HG02943 (cell line): Measurements from ENCODE around the gene PLCH2.

Experiments used
- ATAC-seq: cut with Tn5 transposase; IDR thresholded peaks from one replicate; pipeline ENCODE4 v1.9.1; 2021; ENCODE audit warnings: mild to moderate bottlenecking, low read depth, moderate library complexity; ENCODE audit not compliant: unreplicated experiment

PLCH2 gene

GRCh38 chr1:2508180-2508579, 32.1 kb downstream of the PLCH2 start:
- ATAC-seq: no peak

GRCh38 chr1:2508751-2509150, 32.7 kb downstream of the PLCH2 start:
- no peak for ATAC-seq

- no peak for ATAC-seq
Measured at GRCh38 chr1:2509589-2509988, 33.5 kb downstream of the PLCH2 start.

DNA sequence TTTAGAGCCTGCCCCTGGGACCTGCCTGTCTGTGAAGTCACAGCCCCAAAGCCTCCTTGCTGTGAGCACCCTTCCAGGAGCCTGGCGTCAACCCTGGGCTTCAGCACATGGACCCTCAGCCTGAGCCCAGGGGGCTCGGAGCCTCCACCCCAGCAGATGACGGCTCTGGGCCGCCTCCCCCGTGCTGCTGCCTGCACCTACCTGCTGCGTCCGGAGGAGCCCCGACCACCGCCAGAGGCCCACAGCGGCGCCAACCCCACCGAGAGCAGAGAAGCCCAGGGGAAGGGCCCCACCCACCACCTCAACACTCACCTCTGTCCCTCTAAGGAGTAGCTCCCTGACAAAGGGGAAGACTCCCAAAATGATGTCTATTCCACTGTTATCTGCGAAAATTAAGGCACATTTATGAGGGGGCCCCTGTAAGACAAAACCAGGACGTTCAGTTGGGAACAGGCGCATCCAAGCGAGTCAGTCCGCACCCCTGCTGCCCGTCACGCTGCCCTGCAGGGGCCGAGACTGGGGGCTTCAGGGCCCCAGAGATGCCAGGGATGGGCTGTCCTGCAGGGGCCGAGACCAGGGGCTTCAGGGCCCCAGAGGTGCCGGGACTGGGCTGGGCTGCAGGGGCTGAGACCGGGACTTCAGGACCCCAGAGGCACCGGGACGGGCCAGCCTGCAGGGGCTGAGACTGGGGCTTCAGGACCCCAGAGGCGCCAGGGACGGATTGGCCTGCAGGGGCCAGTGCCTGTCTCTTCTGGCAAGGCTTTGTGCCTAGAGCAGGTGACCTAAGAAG, 34.5 kb downstream of the PLCH2 start:
- ATAC-seq: no peak

DNA sequence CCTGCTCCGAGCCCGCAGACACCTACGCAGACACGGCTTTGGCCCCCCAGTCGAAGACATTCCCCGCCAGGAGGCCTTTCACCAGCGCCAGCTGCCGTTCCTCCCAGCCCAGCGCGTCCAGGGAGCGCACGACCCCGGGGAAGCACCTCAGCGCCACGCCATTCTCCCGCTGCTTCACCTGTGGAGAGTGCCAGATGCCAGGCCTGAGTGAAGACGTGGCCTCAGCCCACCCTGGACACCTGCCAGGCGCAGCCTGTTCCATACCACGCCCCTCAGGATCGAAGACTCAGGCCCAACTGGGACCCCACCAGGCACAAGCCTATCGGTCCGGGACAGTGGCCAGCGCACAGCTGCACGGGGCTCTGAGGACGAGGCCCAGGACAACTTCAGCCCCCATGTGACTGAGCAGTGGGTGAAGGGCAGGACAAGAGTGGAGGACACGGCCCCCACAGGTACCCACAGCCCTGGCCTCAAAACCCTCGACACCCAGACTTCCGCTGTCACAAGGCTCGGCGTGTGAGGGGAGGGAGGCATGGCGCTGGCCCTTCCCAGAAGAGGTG, 36.9 kb downstream of the PLCH2 start:
- ATAC-seq: no peak

- no peak for ATAC-seq
Measured at GRCh38 chr1:2513939-2514652, 38.0 kb downstream of the PLCH2 start.

GRCh38 chr1:2514863-2515762, 39.0 kb downstream of the PLCH2 start:
- ATAC-seq: no peak

DNA sequence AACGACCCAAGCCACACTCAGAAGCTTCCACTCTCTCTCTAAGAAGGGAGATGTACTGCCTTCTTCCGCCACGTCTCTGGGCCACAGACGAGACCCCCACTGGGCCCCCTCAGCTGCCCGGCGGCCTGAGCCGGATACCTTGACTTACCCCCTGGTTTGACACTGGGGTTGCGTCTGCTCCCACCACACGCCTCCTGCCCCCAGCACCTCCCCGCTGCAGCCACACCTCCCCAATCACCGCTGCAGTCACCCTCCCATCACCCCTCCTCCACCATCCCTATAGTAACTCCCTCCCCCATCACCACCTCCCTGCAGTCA, 39.6 kb downstream of the PLCH2 start:
- ATAC-seq: no peak

- no peak for ATAC-seq
Measured at GRCh38 chr1:2516124-2516523, 40.0 kb downstream of the PLCH2 start.

DNA sequence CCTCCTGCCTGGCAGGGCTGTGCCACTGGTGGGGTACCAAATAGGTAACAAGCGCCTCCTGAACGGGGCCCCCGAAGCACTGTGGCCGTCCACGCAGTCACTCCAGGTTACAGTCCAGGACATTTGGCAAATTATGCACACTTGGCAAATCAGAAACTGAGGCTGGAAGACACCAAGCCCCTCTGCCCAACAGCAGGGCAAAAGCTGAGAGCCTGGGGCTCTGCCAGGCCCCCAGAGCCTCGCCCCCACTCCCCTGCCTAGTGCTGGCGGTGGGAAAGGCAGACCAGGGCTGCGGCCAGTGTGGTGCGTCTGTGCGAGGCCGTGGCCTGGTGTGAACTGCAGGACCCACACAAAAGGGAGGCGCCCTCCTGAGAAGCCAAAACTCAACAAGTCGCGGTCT, 40.9 kb downstream of the PLCH2 start:
- ATAC-seq: no peak

GRCh38 chr1:2517966-2518365, 41.9 kb downstream of the PLCH2 start:
- ATAC-seq: no peak

- no peak for ATAC-seq
Measured at GRCh38 chr1:2518528-2518927, 42.4 kb downstream of the PLCH2 start.

- no peak for ATAC-seq
Measured at GRCh38 chr1:2519029-2519685, 43.1 kb downstream of the PLCH2 start.

DNA sequence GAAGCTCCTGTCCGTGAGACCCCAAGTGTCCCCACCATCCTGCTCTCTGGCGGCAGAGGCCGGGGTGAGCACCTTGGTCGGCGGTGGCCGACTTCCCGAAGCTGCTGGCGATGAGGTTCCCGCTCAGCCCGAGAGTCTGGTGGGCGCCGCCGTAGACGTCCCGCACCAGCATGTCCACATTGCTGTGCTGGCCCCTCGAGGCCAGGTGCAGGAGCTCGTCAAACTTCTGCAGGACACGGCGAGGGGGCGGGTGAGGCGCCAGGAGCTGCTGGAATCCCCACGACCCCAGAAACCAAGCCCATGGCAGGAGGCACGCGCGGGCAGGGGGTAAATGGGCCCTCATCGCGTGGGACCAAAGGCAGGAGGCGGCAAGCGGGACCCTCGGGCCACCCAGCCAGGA, 43.6 kb downstream of the PLCH2 start:
- ATAC-seq: no peak

DNA sequence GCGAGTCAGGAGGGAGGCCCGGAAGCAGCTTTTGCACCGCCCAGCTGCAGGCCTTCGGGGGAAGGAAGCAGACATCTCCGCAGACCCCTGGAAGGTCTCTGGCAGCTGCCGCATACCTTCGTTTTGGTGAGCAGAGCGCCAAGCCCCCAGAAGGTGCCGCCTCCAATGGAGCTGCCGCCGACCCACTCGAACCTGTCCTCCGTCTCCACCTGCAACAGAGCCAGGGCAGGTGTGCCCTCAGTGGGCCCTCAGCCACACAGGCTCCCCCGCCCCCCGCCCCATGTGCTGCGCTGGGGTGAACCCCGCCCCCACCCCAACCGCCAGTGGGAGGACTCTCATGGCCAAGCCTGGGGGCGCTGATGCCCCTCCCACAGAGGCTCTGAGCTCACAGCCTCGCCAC, 44.1 kb downstream of the PLCH2 start:
- no peak for ATAC-seq

GRCh38 chr1:2520806-2521205, 44.7 kb downstream of the PLCH2 start:
- no peak for ATAC-seq

- ATAC-seq: no peak
Measured at GRCh38 chr1:2522230-2522629, 46.1 kb downstream of the PLCH2 start.

GRCh38 chr1:2523191-2523890, 47.3 kb downstream of the PLCH2 start:
- ATAC-seq: no peak

- no peak for ATAC-seq
Measured at GRCh38 chr1:2523891-2524609, 48.0 kb downstream of the PLCH2 start.
